Prostate gland (tissue), 2 donors: ENCODE results near the gene EDC4.
A peak's percentile ranks its signal among the peaks of the same experiment; 100 is the strongest.

ENCODE experiments used
- POLR2A ChIP-seq: fragments of 450-650 bp; IDR thresholded peaks from one replicate; pipeline ENCODE4 v1.6.1; 2016; ENCODE audit warnings: antibody characterized with exemption, mild to moderate bottlenecking
- POLR2AphosphoS5 ChIP-seq: sonication (generic); formaldehyde crosslinking; IDR thresholded peaks from one replicate; pipeline ENCODE4 v1.6.1; 2017; ENCODE audit warnings: antibody characterized with exemption
- TF ChIP-seq, protein P1 (sequence below), 4 experiments: fragments of 200-600 bp in 2 of 4; fragments of 450-650 bp in 2 of 4; sonication (generic) in 2 of 4; IDR thresholded peaks; 1 replicate in 3 of 4; 2 replicates in 1 of 4; pipeline ENCODE4 v1.5.1; 2016 to 2019; ENCODE audit warnings: antibody characterized with exemption in 4 of 4, mild to moderate bottlenecking in 2 of 4, moderate library complexity in 2 of 4

- TF ChIP-seq, protein P1, sequence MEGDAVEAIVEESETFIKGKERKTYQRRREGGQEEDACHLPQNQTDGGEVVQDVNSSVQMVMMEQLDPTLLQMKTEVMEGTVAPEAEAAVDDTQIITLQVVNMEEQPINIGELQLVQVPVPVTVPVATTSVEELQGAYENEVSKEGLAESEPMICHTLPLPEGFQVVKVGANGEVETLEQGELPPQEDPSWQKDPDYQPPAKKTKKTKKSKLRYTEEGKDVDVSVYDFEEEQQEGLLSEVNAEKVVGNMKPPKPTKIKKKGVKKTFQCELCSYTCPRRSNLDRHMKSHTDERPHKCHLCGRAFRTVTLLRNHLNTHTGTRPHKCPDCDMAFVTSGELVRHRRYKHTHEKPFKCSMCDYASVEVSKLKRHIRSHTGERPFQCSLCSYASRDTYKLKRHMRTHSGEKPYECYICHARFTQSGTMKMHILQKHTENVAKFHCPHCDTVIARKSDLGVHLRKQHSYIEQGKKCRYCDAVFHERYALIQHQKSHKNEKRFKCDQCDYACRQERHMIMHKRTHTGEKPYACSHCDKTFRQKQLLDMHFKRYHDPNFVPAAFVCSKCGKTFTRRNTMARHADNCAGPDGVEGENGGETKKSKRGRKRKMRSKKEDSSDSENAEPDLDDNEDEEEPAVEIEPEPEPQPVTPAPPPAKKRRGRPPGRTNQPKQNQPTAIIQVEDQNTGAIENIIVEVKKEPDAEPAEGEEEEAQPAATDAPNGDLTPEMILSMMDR (IDR thresholded peaks at IDR 0.05), result peak in 1 of 4 experiments; percentile 24
- TF ChIP-seq POLR2A (peak; percentile 19), POLR2AphosphoS5 (peak; percentile 83)
These were observed at the start of gene EDC4 for GRCh38 chr16:67872631-67873434.
